CD14-positive monocyte (primary cell): ENCODE measurements around the gene APOBEC4. TPM values are rescaled to one million over a fixed set of nuclear protein-coding genes. Genes with fewer than 3 reads are reported as not detected.

ENCODE experiments used
- DNase-seq, 3 donors: peaks; one replicate each; pipeline ENCODE4 v3.0.0-alpha.2; 2011 to 2022
- H2AFZ ChIP-seq: 2 replicates; pipeline ENCODE4 v1.6.0; 2012; ENCODE audit warnings: mild to moderate bottlenecking, low read depth, low read length, inconsistent platforms; ENCODE audit not compliant: insufficient read depth, poor library complexity, severe bottlenecking
- H3K27ac ChIP-seq, 2 donors: 1 replicate in 1 of 2; 2 replicates in 1 of 2; pipeline ENCODE4 v1.5.1; 2012 to 2013; ENCODE audit warnings: low read length in 2 of 2, control low read depth in 1 of 2, inconsistent platforms in 1 of 2, low read depth in 1 of 2, mild to moderate bottlenecking in 1 of 2
- H3K27me3 ChIP-seq, 2 donors: one replicate each; pipeline versions ENCODE4 v1.6.0 to v1.6.1; 2011 to 2013; ENCODE audit warnings: low read length in 2 of 2; ENCODE audit not compliant: control insufficient read depth in 2 of 2, insufficient read depth in 2 of 2
- H3K36me3 ChIP-seq, 2 donors: replicated peaks in 1 of 2; 1 replicate in 1 of 2; 2 replicates in 1 of 2; pipeline versions ENCODE4 v1.5.1 to v1.6.1; 2012 to 2013; ENCODE audit warnings: low read length in 2 of 2, control low read depth in 1 of 2, inconsistent platforms in 1 of 2, mild to moderate bottlenecking in 1 of 2; ENCODE audit not compliant: insufficient read depth in 2 of 2, control insufficient read depth in 1 of 2
- H3K4me1 ChIP-seq, 2 donors: 1 replicate in 1 of 2; 2 replicates in 1 of 2; pipeline versions ENCODE4 v1.5.1 to v1.6.1; 2012 to 2013; ENCODE audit warnings: low read length in 2 of 2, control low read depth in 1 of 2, inconsistent platforms in 1 of 2, mild to moderate bottlenecking in 1 of 2, moderate library complexity in 1 of 2; ENCODE audit not compliant: insufficient read depth in 2 of 2, control insufficient read depth in 1 of 2
- H3K4me2 ChIP-seq: replicated peaks from 2 replicates; pipeline ENCODE3; 2012; ENCODE audit warnings: low read length, moderate library complexity, mild to moderate bottlenecking; ENCODE audit not compliant: poor library complexity, severe bottlenecking; ENCODE audit errors: extremely low read depth
- H3K4me3 ChIP-seq, 3 experiments: fragments of 200-600 bp in 1 of 3; sonication (generic) in 1 of 3; replicated peaks in 1 of 3; 1 replicate in 2 of 3; 2 replicates in 1 of 3; pipeline ENCODE4 v1.5.1; 2011 to 2013; ENCODE audit warnings: low read length in 3 of 3, mild to moderate bottlenecking in 3 of 3, control low read depth in 2 of 3, low read depth in 2 of 3, inconsistent platforms in 1 of 3, moderate library complexity in 1 of 3
- H3K79me2 ChIP-seq: 2 replicates; pipeline ENCODE4 v1.6.0; 2012; ENCODE audit warnings: mild to moderate bottlenecking, control low read depth, inconsistent platforms, low read length, moderate library complexity; ENCODE audit not compliant: insufficient read depth
- H3K9ac ChIP-seq: 2 replicates; pipeline ENCODE4 v1.6.0; 2017; ENCODE audit warnings: low read length, mild to moderate bottlenecking; ENCODE audit not compliant: insufficient read depth, poor library complexity, severe bottlenecking
- H3K9me3 ChIP-seq, 2 donors: replicated peaks in 1 of 2; 1 replicate in 1 of 2; 2 replicates in 1 of 2; pipeline versions ENCODE4 v1.5.1 to v1.6.1; 2012 to 2013; ENCODE audit warnings: low read length in 2 of 2, control low read depth in 1 of 2; ENCODE audit not compliant: control insufficient read depth in 1 of 2, insufficient read depth in 1 of 2
- H4K20me1 ChIP-seq: 2 replicates; pipeline ENCODE4 v1.6.0; 2012; ENCODE audit warnings: mild to moderate bottlenecking, low read length, control low read depth, moderate library complexity; ENCODE audit not compliant: insufficient read depth
- H3K27ac Mint-ChIP-seq, 7 donors: one replicate each; pipeline ENCODE4 v1.8.0; 2020; ENCODE audit warnings: mild to moderate bottlenecking in 7 of 7, mixed read lengths in 7 of 7, moderate library complexity in 6 of 7, inconsistent platforms in 2 of 7
- H3K27me3 Mint-ChIP-seq, 3 donors: one replicate each; pipeline ENCODE4 v1.8.0; 2021 to 2022; ENCODE audit warnings: low read depth in 3 of 3, mild to moderate bottlenecking in 3 of 3, mixed read lengths in 3 of 3, moderate library complexity in 3 of 3, inconsistent platforms in 1 of 3
- H3K36me3 Mint-ChIP-seq, 2 donors: one replicate each; pipeline ENCODE4 v1.8.0; 2020; ENCODE audit warnings: mixed read lengths in 2 of 2, inconsistent platforms in 1 of 2, mild to moderate bottlenecking in 1 of 2
- H3K4me1 Mint-ChIP-seq: one replicate; pipeline ENCODE4 v1.8.0; 2020; ENCODE audit warnings: mild to moderate bottlenecking, mixed read lengths
- H3K4me3 Mint-ChIP-seq, 2 donors: one replicate each; pipeline ENCODE4 v1.8.0; 2020; ENCODE audit warnings: mild to moderate bottlenecking in 2 of 2, mixed read lengths in 2 of 2, moderate library complexity in 1 of 2
- H3K9me3 Mint-ChIP-seq, 7 donors: one replicate each; pipeline ENCODE4 v1.8.0; 2020 to 2022; ENCODE audit warnings: mixed read lengths in 7 of 7, mild to moderate bottlenecking in 6 of 7, moderate library complexity in 6 of 7, inconsistent platforms in 2 of 7
- CTCF ChIP-seq: fragments of 200-600 bp; IDR thresholded peaks from one replicate; pipeline ENCODE4 v1.8.0; 2022; ENCODE audit warnings: antibody characterized with exemption, mild to moderate bottlenecking
- WGBS: methylation state at CpG from one replicate; pipeline ENCODE4 v1.1.5; 2013; ENCODE audit warnings: missing lambda C conversion rate; ENCODE audit not compliant: insufficient coverage; 5-methylcytosine and 5-hydroxymethylcytosine counted together
- intact Hi-C, 2 donors: fragments of 100-400 bp; cut with micrococcal nuclease; formaldehyde crosslinking; loops; one replicate each; pipeline versions ENCODE4 v1.15.0 to v1.15.1; 2023
- polyA plus RNA-seq, 3 donors: library from polyadenylated mRNA; depleted of rRNA in 1 of 3; unstranded in 2 of 3; stranded (reverse) in 1 of 3; fragments of 300-500 nt in 2 of 3; fragments of >200 nt in 1 of 3; fragmentation: Illumina TruSeq in 2 of 3; gene quantifications; 1 replicate in 2 of 3; 2 replicates in 1 of 3; pipeline ENCODE4 v1.2.3, GENCODE V29; 2012 to 2021

APOBEC4 gene
- polyA plus RNA-seq, 3 donors, result not detected

- peak overlapping the region; percentile 99 to 100 (median 100) for H3K27ac Mint-ChIP-seq
- H3K4me3 ChIP-seq, result peak overlapping the region in 1 of 3 experiments; percentile 62
Observed at GRCh38 chr1:183605904-183606303, 47.2 kb downstream of the APOBEC4 start.

GRCh38 chr1:183604815-183605214 is 48.3 kb downstream of the APOBEC4 start:
- Histone ChIP-seq H3K79me2 (peaks cover 40% of the 10 kb centered on the region), H3K27ac (peak overlapping the region; percentile 92 to 98), H3K4me2 (peak overlapping the region; percentile 58), H3K9ac (peak overlapping the region; percentile 66), H3K36me3 (no peaks in the 10 kb centered on the region), H3K4me3 (peak overlapping the region in 2 of 3 experiments; percentile 3 to 62), H4K20me1 (no peaks in the 10 kb centered on the region), H3K4me1 (peaks cover 98 to 100% of the 10 kb centered on the region in 2 donors), H3K9me3 (no peaks in the 10 kb centered on the region), H2AFZ (no peak overlapping the region), H3K27me3 (no peaks in the 10 kb centered on the region)
- peak in 2 of 3 donors; percentile 86 to 93 for DNase-seq
- Mint-ChIP-seq H3K27me3 (no peaks in the 10 kb centered on the region), H3K4me3 (peak overlapping the region; percentile 47 to 67), H3K4me1 (peaks cover 93% of the 10 kb centered on the region), H3K27ac (peak overlapping the region; percentile 99 to 100 (median 100)), H3K36me3 (peaks cover 6 to 10% of the 10 kb centered on the region in 2 donors), H3K9me3 (peaks cover 0 to 3% (median 0%) of the 10 kb centered on the region in 7 donors)
- intact Hi-C loops, result loop anchor here in 1 of 2 donors (2.0 kb wide), 1 partner anchor 14 kb away; the partner anchor contains the start of gene NCF2
- no peak for TF ChIP-seq CTCF
- WGBS, result 0% methylated on average over 2 of the region's 8 CpGs

More at GRCh38 chr1:183605904-183606303, 47.2 kb downstream of the APOBEC4 start:
- Histone ChIP-seq H3K4me2 (no peak overlapping the region), H3K9ac (no peak overlapping the region), H3K4me1 (peaks cover 96 to 98% of the 10 kb centered on the region in 2 donors), H2AFZ (no peak overlapping the region), H4K20me1 (no peaks in the 10 kb centered on the region), H3K27me3 (no peaks in the 10 kb centered on the region), H3K36me3 (no peaks in the 10 kb centered on the region), H3K9me3 (no peaks in the 10 kb centered on the region), H3K27ac (peak overlapping the region; percentile 92 to 98), H3K79me2 (peaks cover 40% of the 10 kb centered on the region)
- no peak for DNase-seq
- Mint-ChIP-seq H3K4me3 (peak overlapping the region in 1 of 2 donors; percentile 4), H3K9me3 (peaks cover 0 to 1% (median 0%) of the 10 kb centered on the region in 7 donors), H3K36me3 (peaks cover 4 to 6% of the 10 kb centered on the region in 2 donors), H3K27me3 (no peaks in the 10 kb centered on the region), H3K4me1 (peaks cover 92% of the 10 kb centered on the region)
- intact Hi-C loops, result loop anchor here in 1 of 2 donors (2.0 kb wide), 1 partner anchor 15 kb away; the partner anchor contains the start of gene NCF2
- no peak for TF ChIP-seq CTCF
- 100% methylated on average over 2 of the region's 2 CpGs for WGBS
